CD14-positive monocyte (primary cell): Measurements from ENCODE around the gene HOXC13. TPM values are rescaled to one million over a fixed set of nuclear protein-coding genes. Genes with fewer than 3 reads are reported as not detected.
A peak's percentile ranks its signal among the peaks of the same experiment; 100 is the strongest.

Experiments
- DNase-seq, 3 donors: peaks; one replicate each; pipeline ENCODE4 v3.0.0-alpha.2; 2011 to 2022
- H2AFZ ChIP-seq: 2 replicates; pipeline ENCODE4 v1.6.0; 2012; ENCODE audit warnings: mild to moderate bottlenecking, low read depth, low read length, inconsistent platforms; ENCODE audit not compliant: insufficient read depth, poor library complexity, severe bottlenecking
- H3K27ac ChIP-seq, 2 donors: 1 replicate in 1 of 2; 2 replicates in 1 of 2; pipeline ENCODE4 v1.5.1; 2012 to 2013; ENCODE audit warnings: low read length in 2 of 2, control low read depth in 1 of 2, inconsistent platforms in 1 of 2, low read depth in 1 of 2, mild to moderate bottlenecking in 1 of 2
- H3K27me3 ChIP-seq, 2 donors: one replicate each; pipeline versions ENCODE4 v1.6.0 to v1.6.1; 2011 to 2013; ENCODE audit warnings: low read length in 2 of 2; ENCODE audit not compliant: control insufficient read depth in 2 of 2, insufficient read depth in 2 of 2
- H3K36me3 ChIP-seq, 2 donors: replicated peaks in 1 of 2; 1 replicate in 1 of 2; 2 replicates in 1 of 2; pipeline versions ENCODE4 v1.5.1 to v1.6.1; 2012 to 2013; ENCODE audit warnings: low read length in 2 of 2, control low read depth in 1 of 2, inconsistent platforms in 1 of 2, mild to moderate bottlenecking in 1 of 2; ENCODE audit not compliant: insufficient read depth in 2 of 2, control insufficient read depth in 1 of 2
- H3K4me1 ChIP-seq, 2 donors: 1 replicate in 1 of 2; 2 replicates in 1 of 2; pipeline versions ENCODE4 v1.5.1 to v1.6.1; 2012 to 2013; ENCODE audit warnings: low read length in 2 of 2, control low read depth in 1 of 2, inconsistent platforms in 1 of 2, mild to moderate bottlenecking in 1 of 2, moderate library complexity in 1 of 2; ENCODE audit not compliant: insufficient read depth in 2 of 2, control insufficient read depth in 1 of 2
- H3K4me2 ChIP-seq: replicated peaks from 2 replicates; pipeline ENCODE3; 2012; ENCODE audit warnings: low read length, moderate library complexity, mild to moderate bottlenecking; ENCODE audit not compliant: poor library complexity, severe bottlenecking; ENCODE audit errors: extremely low read depth
- H3K4me3 ChIP-seq, 3 experiments: fragments of 200-600 bp in 1 of 3; sonication (generic) in 1 of 3; replicated peaks in 1 of 3; 1 replicate in 2 of 3; 2 replicates in 1 of 3; pipeline ENCODE4 v1.5.1; 2011 to 2013; ENCODE audit warnings: low read length in 3 of 3, mild to moderate bottlenecking in 3 of 3, control low read depth in 2 of 3, low read depth in 2 of 3, inconsistent platforms in 1 of 3, moderate library complexity in 1 of 3
- H3K79me2 ChIP-seq: 2 replicates; pipeline ENCODE4 v1.6.0; 2012; ENCODE audit warnings: mild to moderate bottlenecking, control low read depth, inconsistent platforms, low read length, moderate library complexity; ENCODE audit not compliant: insufficient read depth
- H3K9ac ChIP-seq: 2 replicates; pipeline ENCODE4 v1.6.0; 2017; ENCODE audit warnings: low read length, mild to moderate bottlenecking; ENCODE audit not compliant: insufficient read depth, poor library complexity, severe bottlenecking
- H3K9me3 ChIP-seq, 2 donors: replicated peaks in 1 of 2; 1 replicate in 1 of 2; 2 replicates in 1 of 2; pipeline versions ENCODE4 v1.5.1 to v1.6.1; 2012 to 2013; ENCODE audit warnings: low read length in 2 of 2, control low read depth in 1 of 2; ENCODE audit not compliant: control insufficient read depth in 1 of 2, insufficient read depth in 1 of 2
- H4K20me1 ChIP-seq: 2 replicates; pipeline ENCODE4 v1.6.0; 2012; ENCODE audit warnings: mild to moderate bottlenecking, low read length, control low read depth, moderate library complexity; ENCODE audit not compliant: insufficient read depth
- H3K27ac Mint-ChIP-seq, 7 donors: one replicate each; pipeline ENCODE4 v1.8.0; 2020; ENCODE audit warnings: mild to moderate bottlenecking in 7 of 7, mixed read lengths in 7 of 7, moderate library complexity in 6 of 7, inconsistent platforms in 2 of 7
- H3K27me3 Mint-ChIP-seq, 3 donors: one replicate each; pipeline ENCODE4 v1.8.0; 2021 to 2022; ENCODE audit warnings: low read depth in 3 of 3, mild to moderate bottlenecking in 3 of 3, mixed read lengths in 3 of 3, moderate library complexity in 3 of 3, inconsistent platforms in 1 of 3
- H3K36me3 Mint-ChIP-seq, 2 donors: one replicate each; pipeline ENCODE4 v1.8.0; 2020; ENCODE audit warnings: mixed read lengths in 2 of 2, inconsistent platforms in 1 of 2, mild to moderate bottlenecking in 1 of 2
- H3K4me1 Mint-ChIP-seq: one replicate; pipeline ENCODE4 v1.8.0; 2020; ENCODE audit warnings: mild to moderate bottlenecking, mixed read lengths
- H3K4me3 Mint-ChIP-seq, 2 donors: one replicate each; pipeline ENCODE4 v1.8.0; 2020; ENCODE audit warnings: mild to moderate bottlenecking in 2 of 2, mixed read lengths in 2 of 2, moderate library complexity in 1 of 2
- H3K9me3 Mint-ChIP-seq, 7 donors: one replicate each; pipeline ENCODE4 v1.8.0; 2020 to 2022; ENCODE audit warnings: mixed read lengths in 7 of 7, mild to moderate bottlenecking in 6 of 7, moderate library complexity in 6 of 7, inconsistent platforms in 2 of 7
- WGBS: methylation state at CpG from one replicate; pipeline ENCODE4 v1.1.5; 2013; ENCODE audit warnings: missing lambda C conversion rate; ENCODE audit not compliant: insufficient coverage; 5-methylcytosine and 5-hydroxymethylcytosine counted together
- intact Hi-C, 2 donors: fragments of 100-400 bp; cut with micrococcal nuclease; formaldehyde crosslinking; loops; one replicate each; pipeline versions ENCODE4 v1.15.0 to v1.15.1; 2023
- polyA plus RNA-seq, 3 donors: library from polyadenylated mRNA; depleted of rRNA in 1 of 3; unstranded in 2 of 3; stranded (reverse) in 1 of 3; fragments of 300-500 nt in 2 of 3; fragments of >200 nt in 1 of 3; fragmentation: Illumina TruSeq in 2 of 3; gene quantifications; 1 replicate in 2 of 3; 2 replicates in 1 of 3; pipeline ENCODE4 v1.2.3, GENCODE V29; 2012 to 2021
- TF ChIP-seq, protein P1 (sequence below): fragments of 200-600 bp; IDR thresholded peaks from one replicate; pipeline ENCODE4 v1.8.0; 2022; ENCODE audit warnings: antibody characterized with exemption, mild to moderate bottlenecking

Gene HOXC13
- polyA plus RNA-seq, 3 donors = not detected

DNA sequence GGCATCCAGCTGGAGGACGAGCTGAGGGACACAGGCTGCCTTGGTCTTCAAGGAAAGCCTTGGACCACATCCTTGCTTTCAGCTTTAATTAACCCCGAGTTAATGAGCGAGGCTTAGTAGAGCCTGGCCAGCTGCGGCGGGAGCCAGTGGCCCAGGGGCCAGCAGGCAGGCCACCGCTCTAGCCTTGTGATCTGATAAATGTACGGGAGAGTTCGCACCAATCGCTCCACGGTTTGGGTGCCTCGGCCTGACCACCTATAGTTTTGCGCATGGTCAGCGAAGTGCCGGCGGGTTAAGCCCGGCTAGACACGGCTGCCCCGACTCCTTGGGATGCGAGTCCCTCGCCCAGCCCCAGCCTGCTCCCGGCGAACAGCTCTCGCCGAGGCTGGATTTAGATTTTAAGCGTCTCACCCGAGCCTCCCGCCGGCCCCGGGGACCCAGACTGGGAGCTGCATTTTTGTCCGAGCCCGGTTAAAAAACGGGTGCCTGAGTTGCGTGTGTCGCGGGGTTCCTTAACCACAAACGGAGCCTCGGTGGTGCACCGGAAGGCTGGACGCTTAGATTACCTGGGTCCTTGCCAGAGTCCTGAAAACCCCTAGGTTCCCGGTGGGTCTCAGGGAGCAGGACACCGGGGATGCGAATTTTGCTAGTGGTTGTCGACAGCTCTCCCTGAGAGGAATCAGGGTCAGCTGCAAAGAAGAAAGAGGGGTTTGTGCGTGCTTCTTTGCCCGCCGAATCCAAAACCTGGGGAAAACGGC is 13.1 kb downstream of the HOXC13 start:
- DNase-seq = no peak
- peaks cover 97 to 99% (median 97%) of the 10 kb centered on the region in 3 donors for H3K27me3 Mint-ChIP-seq
- no peak overlapping the region for H2AFZ ChIP-seq
- no peak overlapping the region for H3K27ac ChIP-seq
- H3K36me3 ChIP-seq = no peaks in the 10 kb centered on the region
- H3K9ac ChIP-seq = no peak overlapping the region
- H3K4me3 Mint-ChIP-seq = peak overlapping the region in 1 of 2 donors; percentile 62
- TF ChIP-seq, protein P1, sequence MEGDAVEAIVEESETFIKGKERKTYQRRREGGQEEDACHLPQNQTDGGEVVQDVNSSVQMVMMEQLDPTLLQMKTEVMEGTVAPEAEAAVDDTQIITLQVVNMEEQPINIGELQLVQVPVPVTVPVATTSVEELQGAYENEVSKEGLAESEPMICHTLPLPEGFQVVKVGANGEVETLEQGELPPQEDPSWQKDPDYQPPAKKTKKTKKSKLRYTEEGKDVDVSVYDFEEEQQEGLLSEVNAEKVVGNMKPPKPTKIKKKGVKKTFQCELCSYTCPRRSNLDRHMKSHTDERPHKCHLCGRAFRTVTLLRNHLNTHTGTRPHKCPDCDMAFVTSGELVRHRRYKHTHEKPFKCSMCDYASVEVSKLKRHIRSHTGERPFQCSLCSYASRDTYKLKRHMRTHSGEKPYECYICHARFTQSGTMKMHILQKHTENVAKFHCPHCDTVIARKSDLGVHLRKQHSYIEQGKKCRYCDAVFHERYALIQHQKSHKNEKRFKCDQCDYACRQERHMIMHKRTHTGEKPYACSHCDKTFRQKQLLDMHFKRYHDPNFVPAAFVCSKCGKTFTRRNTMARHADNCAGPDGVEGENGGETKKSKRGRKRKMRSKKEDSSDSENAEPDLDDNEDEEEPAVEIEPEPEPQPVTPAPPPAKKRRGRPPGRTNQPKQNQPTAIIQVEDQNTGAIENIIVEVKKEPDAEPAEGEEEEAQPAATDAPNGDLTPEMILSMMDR = no peak
- peaks cover 90 to 99% of the 10 kb centered on the region in 2 donors for H3K27me3 ChIP-seq
- no peak overlapping the region for H3K27ac Mint-ChIP-seq
- H3K9me3 Mint-ChIP-seq = peaks cover 0 to 52% (median 23%) of the 10 kb centered on the region in 7 donors
- no peaks in the 10 kb centered on the region for H3K79me2 ChIP-seq
- no peak overlapping the region for H3K4me3 ChIP-seq
- no peak overlapping the region for H3K4me2 ChIP-seq
- intact Hi-C loops = loop anchor here in 1 of 2 donors (5.0 kb wide), 1 partner anchor 46 kb away; no protein-coding TSS in a partner anchor
- no peaks in the 10 kb centered on the region for H3K4me1 ChIP-seq
- peaks cover 6% of the 10 kb centered on the region for H3K4me1 Mint-ChIP-seq
- H3K9me3 ChIP-seq = peaks cover 3 to 83% of the 10 kb centered on the region in 2 donors
- H3K36me3 Mint-ChIP-seq = peaks cover 2 to 12% of the 10 kb centered on the region in 2 donors
- no peaks in the 10 kb centered on the region for H4K20me1 ChIP-seq
- WGBS = 4% methylated on average over 47 of the region's 47 CpGs

DNA sequence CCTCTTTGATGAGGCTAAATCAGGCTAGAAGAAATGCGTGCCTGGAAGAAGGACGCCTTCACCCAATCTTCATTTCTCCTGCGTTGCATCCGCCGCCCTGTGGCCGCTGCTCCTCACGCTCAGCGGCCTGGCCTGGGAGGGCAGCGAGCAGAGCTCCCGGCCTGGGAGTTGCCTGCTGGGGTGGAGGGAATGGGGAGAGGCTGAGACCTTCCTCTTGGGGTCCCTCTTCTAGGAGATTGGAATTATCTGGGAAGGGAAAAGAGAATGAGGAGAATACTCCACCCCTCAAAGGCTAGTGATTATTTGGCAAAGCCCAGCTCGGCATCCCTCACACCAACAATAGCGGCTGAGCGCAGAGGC is 13.7 kb downstream of the HOXC13 start:
- H3K4me3 Mint-ChIP-seq = peak overlapping the region in 1 of 2 donors; percentile 62
- TF ChIP-seq, protein P1 = no peak
- no peaks in the 10 kb centered on the region for H3K4me1 ChIP-seq
- no peak overlapping the region for H3K4me3 ChIP-seq
- no peaks in the 10 kb centered on the region for H3K36me3 ChIP-seq
- no peaks in the 10 kb centered on the region for H4K20me1 ChIP-seq
- H3K4me2 ChIP-seq = no peak overlapping the region
- DNase-seq = no peak
- 5% methylated on average over 6 of the region's 13 CpGs for WGBS
- peaks cover 92 to 99% of the 10 kb centered on the region in 2 donors for H3K27me3 ChIP-seq
- H3K9ac ChIP-seq = no peak overlapping the region
- peaks cover 2 to 12% of the 10 kb centered on the region in 2 donors for H3K36me3 Mint-ChIP-seq
- H3K9me3 Mint-ChIP-seq = peaks cover 0 to 57% (median 23%) of the 10 kb centered on the region in 7 donors
- no peak overlapping the region for H2AFZ ChIP-seq
- H3K27ac ChIP-seq = no peak overlapping the region
- peaks cover 3 to 86% of the 10 kb centered on the region in 2 donors for H3K9me3 ChIP-seq
- H3K27ac Mint-ChIP-seq = no peak overlapping the region
- peaks cover 97 to 99% (median 97%) of the 10 kb centered on the region in 3 donors for H3K27me3 Mint-ChIP-seq
- no peaks in the 10 kb centered on the region for H3K79me2 ChIP-seq
- intact Hi-C loops = loop anchor here in 1 of 2 donors (5.0 kb wide), 1 partner anchor 45 kb away; no protein-coding TSS in a partner anchor
- H3K4me1 Mint-ChIP-seq = peaks cover 6% of the 10 kb centered on the region
